Neural progenitor cell (in vitro differentiated cells): Measurements from ENCODE around the gene AHSG. TPM values are rescaled to one million over a fixed set of nuclear protein-coding genes. Genes with fewer than 3 reads are reported as not detected.

Source experiments
- DNase-seq: peaks from one replicate; pipeline ENCODE4 v3.0.0-alpha.2; 2016; ENCODE audit warnings: low spot score
- H2AFZ ChIP-seq: fragments of 200-600 bp; sonication (generic); replicated peaks from 2 replicates; pipeline ENCODE4 v1.6.1; 2016; ENCODE audit warnings: antibody characterized with exemption
- H3F3A ChIP-seq: fragments of 200-600 bp; sonication (generic); 2 replicates; pipeline ENCODE4 v1.6.1; 2016; ENCODE audit warnings: antibody characterized with exemption, low read depth
- H3K27ac ChIP-seq: fragments of 200-600 bp; sonication (generic); 2 replicates; pipeline ENCODE4 v1.5.1; 2016; ENCODE audit warnings: mild to moderate bottlenecking
- H3K27me3 ChIP-seq: fragments of 200-600 bp; sonication (generic); 2 replicates; pipeline ENCODE4 v1.6.1; 2016; ENCODE audit warnings: mild to moderate bottlenecking, moderate library complexity
- H3K36me3 ChIP-seq: fragments of 200-600 bp; sonication (generic); 2 replicates; pipeline ENCODE4 v1.5.1; 2016
- H3K4me1 ChIP-seq: fragments of 200-600 bp; sonication (generic); 2 replicates; pipeline ENCODE4 v1.6.1; 2016; ENCODE audit warnings: mixed run types
- H3K4me2 ChIP-seq: fragments of 200-600 bp; sonication (generic); 2 replicates; pipeline ENCODE4 v1.6.1; 2016
- H3K4me3 ChIP-seq: fragments of 200-600 bp; sonication (generic); 2 replicates; pipeline ENCODE4 v1.5.1; 2016
- H3K79me2 ChIP-seq: fragments of 200-600 bp; sonication (generic); 2 replicates; pipeline ENCODE4 v1.6.1; 2016; ENCODE audit warnings: low read depth
- H3K9ac ChIP-seq: fragments of 200-600 bp; sonication (generic); 2 replicates; pipeline ENCODE4 v1.6.1; 2016
- H3K9me3 ChIP-seq: fragments of 200-600 bp; sonication (generic); 2 replicates; pipeline ENCODE4 v1.5.1; 2016; ENCODE audit warnings: low read depth
- H4K20me1 ChIP-seq: fragments of 200-600 bp; sonication (generic); 2 replicates; pipeline ENCODE4 v1.6.1; 2016; ENCODE audit warnings: low read depth
- H3K27ac Mint-ChIP-seq: 3 replicates; pipeline ENCODE4 v1.8.0; 2021; ENCODE audit warnings: mixed read lengths
- H3K27me3 Mint-ChIP-seq: 2 replicates; pipeline ENCODE4 v1.8.0; 2022; ENCODE audit warnings: low read depth, mild to moderate bottlenecking, inconsistent platforms, moderate library complexity, mixed read lengths; ENCODE audit not compliant: insufficient read depth
- H3K36me3 Mint-ChIP-seq: 3 replicates; pipeline ENCODE4 v1.8.0; 2021; ENCODE audit warnings: mixed read lengths
- H3K4me1 Mint-ChIP-seq: 3 replicates; pipeline ENCODE4 v1.8.0; 2021; ENCODE audit warnings: mixed read lengths
- H3K4me3 Mint-ChIP-seq: 3 replicates; pipeline ENCODE4 v1.8.0; 2021; ENCODE audit warnings: mild to moderate bottlenecking, moderate library complexity, mixed read lengths
- H3K9me3 Mint-ChIP-seq: 3 replicates; pipeline ENCODE4 v1.8.0; 2020; ENCODE audit warnings: mixed read lengths
- CTCF ChIP-seq: fragments of 200-600 bp; sonication (generic); IDR thresholded peaks from 2 replicates; pipeline ENCODE4 v1.5.1; 2017; ENCODE audit warnings: antibody characterized with exemption, mild to moderate bottlenecking
- EZH2 ChIP-seq: fragments of 200-600 bp; sonication (generic); IDR thresholded peaks from 2 replicates; pipeline ENCODE4 v1.6.1; 2017; ENCODE audit warnings: antibody characterized with exemption, mild to moderate bottlenecking, moderate library complexity
- EZH2phosphoT487 ChIP-seq: fragments of 200-600 bp; sonication (generic); IDR thresholded peaks from 2 replicates; pipeline ENCODE4 v1.6.1; 2017; ENCODE audit warnings: antibody characterized with exemption
- total RNA-seq: library from RNA; depleted of rRNA; stranded (reverse); fragments of >200 nt; gene quantifications from 2 replicates; pipeline ENCODE4 v1.2.3, GENCODE V29; 2015; ENCODE audit warnings: low replicate concordance

The AHSG gene
- total RNA-seq, 1 donor from 2014 or later = not detected

- Histone ChIP-seq H3K36me3 (no peaks in the 10 kb centered on the region), H3F3A (peaks cover 18% of the 10 kb centered on the region), H3K9ac (no peak overlapping the region), H3K9me3 (no peaks in the 10 kb centered on the region), H3K4me1 (peaks cover 21% of the 10 kb centered on the region), H4K20me1 (peaks cover 11% of the 10 kb centered on the region), H3K27me3 (peaks cover 69% of the 10 kb centered on the region), H2AFZ (no peak overlapping the region), H3K79me2 (no peaks in the 10 kb centered on the region), H3K27ac (no peak overlapping the region), H3K4me2 (peak overlapping the region; percentile 15), H3K4me3 (no peak overlapping the region)
- TF ChIP-seq CTCF (no peak), EZH2 (no peak), EZH2phosphoT487 (no peak)
- no peaks in the 10 kb centered on the region for H3K36me3 Mint-ChIP-seq
- H3K27ac Mint-ChIP-seq = peak overlapping the region; percentile 2
- H3K4me3 Mint-ChIP-seq = no peak overlapping the region
- DNase-seq = peak; percentile 28
- peaks cover 17% of the 10 kb centered on the region for H3K4me1 Mint-ChIP-seq
- H3K9me3 Mint-ChIP-seq = no peaks in the 10 kb centered on the region
- H3K27me3 Mint-ChIP-seq = peaks cover 6% of the 10 kb centered on the region
Measured at GRCh38 chr3:186663361-186664118, 50.7 kb downstream of the AHSG start.

- Histone ChIP-seq H4K20me1 (peaks cover 11% of the 10 kb centered on the region), H3K27me3 (peaks cover 72% of the 10 kb centered on the region), H3K27ac (no peak overlapping the region), H2AFZ (no peak overlapping the region), H3F3A (peaks cover 18% of the 10 kb centered on the region), H3K79me2 (no peaks in the 10 kb centered on the region), H3K4me2 (peak overlapping the region; percentile 15), H3K9me3 (no peaks in the 10 kb centered on the region), H3K4me1 (peaks cover 21% of the 10 kb centered on the region), H3K4me3 (no peak overlapping the region), H3K36me3 (no peaks in the 10 kb centered on the region), H3K9ac (no peak overlapping the region)
- DNase-seq = peak; percentile 24
- peaks cover 17% of the 10 kb centered on the region for H3K4me1 Mint-ChIP-seq
- no peak overlapping the region for H3K27ac Mint-ChIP-seq
- H3K4me3 Mint-ChIP-seq = no peak overlapping the region
- peaks cover 6% of the 10 kb centered on the region for H3K27me3 Mint-ChIP-seq
- no peaks in the 10 kb centered on the region for H3K9me3 Mint-ChIP-seq
- no peaks in the 10 kb centered on the region for H3K36me3 Mint-ChIP-seq
- TF ChIP-seq CTCF = no peak
- TF ChIP-seq EZH2phosphoT487 = no peak
- TF ChIP-seq EZH2 = no peak
Measured at GRCh38 chr3:186664119-186664495, 51.2 kb downstream of the AHSG start.

GRCh38 chr3:186664506-186664905 lies 51.6 kb downstream of the AHSG start:
- Histone ChIP-seq H3K9me3 (no peaks in the 10 kb centered on the region), H4K20me1 (peaks cover 11% of the 10 kb centered on the region), H3K9ac (no peak overlapping the region), H3K4me2 (no peak overlapping the region), H3F3A (peaks cover 18% of the 10 kb centered on the region), H3K79me2 (no peaks in the 10 kb centered on the region), H3K4me3 (no peak overlapping the region), H3K4me1 (peaks cover 21% of the 10 kb centered on the region), H2AFZ (no peak overlapping the region), H3K27ac (no peak overlapping the region), H3K27me3 (peaks cover 73% of the 10 kb centered on the region), H3K36me3 (no peaks in the 10 kb centered on the region)
- TF ChIP-seq EZH2 (no peak), EZH2phosphoT487 (no peak), CTCF (no peak)
- Mint-ChIP-seq H3K36me3 (no peaks in the 10 kb centered on the region), H3K4me1 (peaks cover 17% of the 10 kb centered on the region), H3K9me3 (no peaks in the 10 kb centered on the region), H3K27ac (no peak overlapping the region), H3K27me3 (peaks cover 6% of the 10 kb centered on the region), H3K4me3 (no peak overlapping the region)
- DNase-seq = peak; percentile 4
